RWPE2 (cell line): Measurements from ENCODE around the gene FAM222A.

Experiments used
- ATAC-seq: fragments of 200-7000 bp; cut with Tn5 transposase; 3 replicates; pipeline ENCODE4 v1.9.1; 2021; ENCODE audit warnings: low read depth
- DNase-seq: peaks from one replicate; pipeline ENCODE4 v3.0.0-alpha.2; 2020; ENCODE audit warnings: low spot score
- H3K27ac ChIP-seq: fragments of 450-650 bp; 2 replicates; pipeline ENCODE4 v1.5.1; 2017; ENCODE audit warnings: mild to moderate bottlenecking; ENCODE audit not compliant: poor library complexity, severe bottlenecking
- H3K27me3 ChIP-seq: fragments of 250-450 bp; sonication (Bioruptor Pico); 2 replicates; pipeline ENCODE4 v1.5.1; 2021; ENCODE audit warnings: mild to moderate bottlenecking, moderate library complexity; ENCODE audit not compliant: insufficient read depth, poor library complexity, severe bottlenecking
- H3K36me3 ChIP-seq: fragments of 250-450 bp; sonication (Bioruptor Pico); 2 replicates; pipeline ENCODE4 v1.5.1; 2020; ENCODE audit warnings: low read depth, mild to moderate bottlenecking, moderate library complexity
- H3K4me1 ChIP-seq: fragments of 250-450 bp; sonication (Bioruptor Pico); 2 replicates; pipeline ENCODE4 v1.5.1; 2021; ENCODE audit warnings: mild to moderate bottlenecking, moderate library complexity; ENCODE audit not compliant: insufficient read depth, poor library complexity, severe bottlenecking
- H3K4me3 ChIP-seq: fragments of 250-450 bp; sonication (Bioruptor Pico); 2 replicates; pipeline ENCODE4 v1.5.1; 2021; ENCODE audit warnings: mild to moderate bottlenecking, moderate library complexity; ENCODE audit not compliant: severe bottlenecking
- H3K9me3 ChIP-seq: fragments of 250-450 bp; sonication (Bioruptor Pico); 2 replicates; pipeline ENCODE4 v1.5.1; 2021; ENCODE audit warnings: mild to moderate bottlenecking, moderate library complexity; ENCODE audit not compliant: severe bottlenecking
- TF ChIP-seq, protein P1 (sequence below): fragments of 450-650 bp; IDR thresholded peaks from one replicate; pipeline ENCODE4 v1.5.1; 2017; ENCODE audit warnings: mild to moderate bottlenecking, moderate library complexity; ENCODE audit not compliant: poor library complexity, severe bottlenecking

The FAM222A gene

DNA sequence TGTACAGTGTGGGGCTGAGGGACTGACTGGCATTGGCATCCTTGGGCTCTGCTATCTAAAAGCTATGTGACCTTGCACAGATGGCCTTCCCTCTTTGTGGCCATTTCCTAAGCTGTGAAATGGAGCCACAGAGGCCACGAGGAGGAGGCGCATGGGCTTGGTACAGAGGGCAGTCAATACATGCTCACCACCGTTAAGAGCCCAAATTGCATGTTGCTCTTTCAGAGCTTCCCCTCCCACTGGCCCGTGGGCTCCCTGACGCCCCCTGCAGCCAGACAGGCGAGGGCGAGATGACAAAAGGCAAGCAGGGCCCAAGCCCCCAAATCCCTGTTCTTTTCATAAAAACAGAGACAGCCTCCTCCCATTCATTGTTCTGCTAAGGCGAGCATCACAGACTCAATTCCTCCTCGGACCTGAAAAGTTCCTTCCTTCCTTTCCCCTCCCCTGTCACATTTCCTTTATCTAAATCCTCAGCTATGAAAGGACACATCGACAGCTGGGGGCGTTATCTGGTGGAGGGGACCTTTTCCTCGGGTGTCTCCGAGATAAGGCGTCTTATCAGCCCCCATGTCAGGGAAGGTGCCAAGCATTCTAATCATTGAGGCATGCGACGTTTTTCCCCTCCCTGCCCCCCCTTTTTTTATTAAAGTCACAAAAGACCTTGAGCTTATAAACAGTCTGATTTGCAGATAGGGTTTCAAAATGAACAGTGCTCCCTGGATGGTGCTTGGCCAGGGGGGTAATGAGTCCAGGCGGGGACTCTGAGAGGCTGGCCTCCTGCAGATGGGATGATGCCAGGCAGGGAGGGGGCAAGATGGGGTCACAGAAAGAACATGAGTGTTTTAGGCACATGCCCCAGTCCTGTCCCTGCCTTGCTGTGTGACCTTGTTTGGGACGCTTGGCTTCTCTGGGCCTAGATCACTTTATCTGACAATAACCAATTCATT, 26.4 kb downstream of the FAM222A start:
- Histone ChIP-seq H3K9me3 (no peaks in the 10 kb centered on the region), H3K4me1 (no peaks in the 10 kb centered on the region), H3K4me3 (no peak overlapping the region), H3K27me3 (no peaks in the 10 kb centered on the region), H3K27ac (no peak overlapping the region), H3K36me3 (no peaks in the 10 kb centered on the region)
- DNase-seq (peak; percentile 23), ATAC-seq (no peak)
- TF ChIP-seq, protein P1, sequence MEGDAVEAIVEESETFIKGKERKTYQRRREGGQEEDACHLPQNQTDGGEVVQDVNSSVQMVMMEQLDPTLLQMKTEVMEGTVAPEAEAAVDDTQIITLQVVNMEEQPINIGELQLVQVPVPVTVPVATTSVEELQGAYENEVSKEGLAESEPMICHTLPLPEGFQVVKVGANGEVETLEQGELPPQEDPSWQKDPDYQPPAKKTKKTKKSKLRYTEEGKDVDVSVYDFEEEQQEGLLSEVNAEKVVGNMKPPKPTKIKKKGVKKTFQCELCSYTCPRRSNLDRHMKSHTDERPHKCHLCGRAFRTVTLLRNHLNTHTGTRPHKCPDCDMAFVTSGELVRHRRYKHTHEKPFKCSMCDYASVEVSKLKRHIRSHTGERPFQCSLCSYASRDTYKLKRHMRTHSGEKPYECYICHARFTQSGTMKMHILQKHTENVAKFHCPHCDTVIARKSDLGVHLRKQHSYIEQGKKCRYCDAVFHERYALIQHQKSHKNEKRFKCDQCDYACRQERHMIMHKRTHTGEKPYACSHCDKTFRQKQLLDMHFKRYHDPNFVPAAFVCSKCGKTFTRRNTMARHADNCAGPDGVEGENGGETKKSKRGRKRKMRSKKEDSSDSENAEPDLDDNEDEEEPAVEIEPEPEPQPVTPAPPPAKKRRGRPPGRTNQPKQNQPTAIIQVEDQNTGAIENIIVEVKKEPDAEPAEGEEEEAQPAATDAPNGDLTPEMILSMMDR = no peak

DNA sequence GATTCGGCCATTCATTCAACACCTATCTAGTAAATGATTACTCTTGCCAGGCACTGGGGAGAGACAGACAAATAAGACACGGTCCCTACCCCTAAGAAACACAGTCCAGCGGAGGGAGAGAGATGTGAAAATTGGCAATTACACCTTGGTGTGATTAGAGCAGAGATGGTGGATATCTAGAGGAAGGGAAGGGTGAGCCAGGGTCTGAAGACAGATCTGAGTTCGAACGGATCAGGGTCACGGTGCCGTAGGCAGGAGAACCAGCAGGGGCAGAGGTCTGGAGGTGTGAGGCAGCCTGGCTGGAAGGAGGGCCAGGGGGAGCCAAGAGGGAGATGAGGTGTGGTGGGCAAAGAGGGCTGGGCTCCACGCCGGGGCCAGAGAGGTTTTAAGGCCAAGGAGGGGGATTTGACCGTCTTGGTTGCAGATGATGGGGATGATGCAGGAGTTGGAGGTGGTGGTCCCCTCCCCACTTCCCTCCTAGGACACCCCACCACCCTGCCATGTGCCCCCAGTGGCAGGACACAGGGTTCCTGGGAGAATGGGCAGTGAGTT, 27.1 kb downstream of the FAM222A start:
- no peaks in the 10 kb centered on the region for H3K4me1 ChIP-seq
- ATAC-seq = no peak
- no peak overlapping the region for H3K4me3 ChIP-seq
- no peak overlapping the region for H3K27ac ChIP-seq
- DNase-seq = peak; percentile 40
- H3K36me3 ChIP-seq = no peaks in the 10 kb centered on the region
- no peaks in the 10 kb centered on the region for H3K27me3 ChIP-seq
- no peaks in the 10 kb centered on the region for H3K9me3 ChIP-seq
- TF ChIP-seq, protein P1 = no peak

DNA sequence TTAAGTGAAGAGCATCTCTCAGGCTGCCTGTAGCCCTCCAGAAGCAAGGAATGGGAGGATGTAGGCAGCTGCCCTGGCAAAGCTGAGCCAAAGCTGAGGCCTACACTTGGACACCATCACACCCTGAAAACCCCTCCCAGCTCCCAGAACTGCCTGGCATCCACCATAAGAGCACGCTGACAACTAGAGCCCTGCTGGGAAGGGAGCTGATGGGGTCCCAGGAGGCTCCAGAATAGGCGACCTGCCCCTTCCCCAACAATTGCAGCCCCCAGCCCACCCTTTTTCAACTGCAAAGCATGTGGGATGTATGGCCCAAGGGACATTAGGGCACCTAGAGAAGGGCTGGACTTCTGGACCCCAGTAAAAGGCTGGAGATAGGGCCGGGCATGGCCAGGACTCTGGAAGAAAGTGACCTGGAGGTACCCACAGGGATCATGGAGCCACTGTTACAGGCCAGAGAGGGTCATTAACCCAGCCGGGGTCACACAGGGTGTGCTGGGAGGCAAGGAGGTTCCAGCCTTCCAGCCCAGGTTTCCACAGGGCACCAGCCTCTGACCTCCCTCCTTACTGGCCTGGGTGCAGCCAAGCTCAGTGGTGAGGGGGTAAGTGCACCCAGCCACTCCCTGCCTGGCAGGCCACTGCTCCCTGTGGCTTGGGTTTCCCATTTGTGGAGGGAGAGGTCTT, 27.8 kb downstream of the FAM222A start:
- Histone ChIP-seq H3K27ac (no peak overlapping the region), H3K9me3 (no peaks in the 10 kb centered on the region), H3K4me3 (no peak overlapping the region), H3K4me1 (no peaks in the 10 kb centered on the region), H3K36me3 (no peaks in the 10 kb centered on the region), H3K27me3 (no peaks in the 10 kb centered on the region)
- ATAC-seq (no peak), DNase-seq (peak; percentile 33)
- TF ChIP-seq, protein P1 = no peak

DNA sequence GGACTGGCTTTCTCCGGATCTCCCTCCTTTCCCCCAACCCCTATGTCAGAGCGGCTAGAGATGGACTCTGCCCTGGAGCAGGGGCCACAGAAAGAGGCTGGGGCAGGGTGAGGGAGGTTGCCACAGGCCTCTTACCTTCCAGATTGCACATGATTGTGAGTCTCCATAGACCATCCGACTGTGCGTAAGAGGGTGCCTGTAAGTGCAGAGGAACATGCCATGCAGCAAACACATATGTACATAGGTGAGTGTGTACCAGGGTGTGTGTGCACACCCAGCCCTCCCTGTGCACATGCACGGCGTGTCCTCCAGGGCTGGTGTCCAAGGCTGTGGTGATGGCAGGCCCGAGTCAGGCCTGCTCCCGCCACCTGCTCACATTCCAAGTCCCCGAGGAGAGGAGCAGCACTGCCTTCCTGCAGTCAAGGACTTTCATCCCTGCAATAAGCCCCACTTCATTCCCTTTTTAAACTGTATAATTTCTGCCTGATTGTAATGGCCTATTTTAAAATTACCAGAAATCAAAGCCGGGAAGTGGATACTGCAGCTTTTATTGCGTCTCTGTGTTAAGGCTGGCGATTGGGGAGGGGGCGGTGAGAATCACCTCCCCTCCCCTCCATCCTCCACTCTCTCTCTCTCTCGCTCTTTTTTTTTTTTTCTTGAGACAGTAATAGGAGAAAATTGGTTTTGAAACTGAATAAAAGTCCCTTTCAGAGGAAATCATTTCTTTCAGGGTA, 28.5 kb downstream of the FAM222A start:
- H3K4me3 ChIP-seq = no peak overlapping the region
- ATAC-seq (no peak), DNase-seq (peak; percentile 27)
- TF ChIP-seq, protein P1 = no peak
- no peaks in the 10 kb centered on the region for H3K36me3 ChIP-seq
- no peak overlapping the region for H3K27ac ChIP-seq
- no peaks in the 10 kb centered on the region for H3K27me3 ChIP-seq
- no peaks in the 10 kb centered on the region for H3K9me3 ChIP-seq
- H3K4me1 ChIP-seq = no peaks in the 10 kb centered on the region
